ENCODE measurements around the gene DOCK7.

DOCK7 gene

GRCh38 chr1:62434618-62435001 lies 253.6 kb downstream of the DOCK7 start:
- H3K4me3 ChIP-seq, result no peak overlapping the region
- no peak for DNase-seq (ENCODE audit: low spot score)
- H3K27ac ChIP-seq, result no peak overlapping the region
- no peak for TF ChIP-seq CTCF (IDR thresholded peaks at IDR 0.05)

GRCh38 chr1:62433861-62434617 lies 254.1 kb downstream of the DOCK7 start:
- no peak overlapping the region for H3K27ac ChIP-seq
- DNase-seq (ENCODE audit: low spot score), result no peak
- no peak overlapping the region for H3K4me3 ChIP-seq
- TF ChIP-seq CTCF (IDR thresholded peaks at IDR 0.05), result no peak

GRCh38 chr1:62429581-62429980 lies 258.6 kb downstream of the DOCK7 start:
- Histone ChIP-seq H3K4me3 (no peak overlapping the region), H3K27ac (no peak overlapping the region)
- no peak for TF ChIP-seq CTCF (IDR thresholded peaks at IDR 0.05)
- DNase-seq (ENCODE audit: low spot score), result no peak

GRCh38 chr1:62428351-62428750 lies 259.8 kb downstream of the DOCK7 start:
- H3K27ac ChIP-seq, result no peak overlapping the region
- DNase-seq (ENCODE audit: low spot score), result no peak
- no peak for TF ChIP-seq CTCF (IDR thresholded peaks at IDR 0.05)
- H3K4me3 ChIP-seq, result no peak overlapping the region

GRCh38 chr1:62426794-62427193 lies 261.4 kb downstream of the DOCK7 start:
- no peak for DNase-seq (ENCODE audit: low spot score)
- no peak for TF ChIP-seq CTCF (IDR thresholded peaks at IDR 0.05)
- Histone ChIP-seq H3K27ac (no peak overlapping the region), H3K4me3 (no peak overlapping the region)

GRCh38 chr1:62426237-62426636 lies 261.9 kb downstream of the DOCK7 start:
- Histone ChIP-seq H3K4me3 (no peak overlapping the region), H3K27ac (no peak overlapping the region)
- DNase-seq (ENCODE audit: low spot score), result no peak
- TF ChIP-seq CTCF (IDR thresholded peaks at IDR 0.05), result no peak

- Histone ChIP-seq H3K27ac (no peak overlapping the region), H3K4me3 (no peak overlapping the region)
- no peak for DNase-seq (ENCODE audit: low spot score)
- no peak for TF ChIP-seq CTCF (IDR thresholded peaks at IDR 0.05)
These were observed 263.1 kb downstream of the DOCK7 start for GRCh38 chr1:62425041-62425440.
